B cell (primary cell): ENCODE measurements around the gene MARS1. TPM values are rescaled to one million over a fixed set of nuclear protein-coding genes. Genes with fewer than 3 reads are reported as not detected.

ENCODE experiments used
- ATAC-seq: fragments of 200-7000 bp; cut with Tn5 transposase; one replicate; pipeline ENCODE4 v1.10.0; 2021; ENCODE audit warnings: low read depth, mild to moderate bottlenecking, moderate number of reproducible peaks, moderate library complexity
- CTCF ChIA-PET: fragments of 350-600 bp; sonication (Branson Sonifier 250); formaldehyde crosslinking; loops from one replicate; lab custom pipeline; 2021; ENCODE audit warnings: antibody characterized with exemption, inconsistent platforms; lab: Charles Lee
- POLR2A ChIA-PET: fragments of 350-600 bp; sonication (Branson Sonifier 250); formaldehyde crosslinking; loops from one replicate; lab custom pipeline; 2021; ENCODE audit warnings: antibody characterized with exemption; lab: Charles Lee
- DNase-seq: peaks from one replicate; pipeline ENCODE4 v3.0.0; 2013
- H2AFZ ChIP-seq: 2 replicates; pipeline ENCODE4 v1.6.1; 2012; ENCODE audit warnings: mild to moderate bottlenecking, low read depth, low read length; ENCODE audit not compliant: insufficient read depth, poor library complexity, severe bottlenecking
- H3K27ac ChIP-seq, 2 donors: 1 replicate in 1 of 2; 2 replicates in 1 of 2; pipeline ENCODE4 v1.5.1; 2012 to 2013; ENCODE audit warnings: low read length in 2 of 2, mild to moderate bottlenecking in 2 of 2, moderate library complexity in 1 of 2
- H3K27me3 ChIP-seq, 4 experiments: fragments of 200-600 bp in 1 of 4; sonication (generic) in 1 of 4; replicated peaks in 1 of 4; 1 replicate in 2 of 4; 2 replicates in 2 of 4; pipeline versions ENCODE4 v1.6.1 to v1.7.0; 2013 to 2016; ENCODE audit warnings: low read length in 3 of 4, mild to moderate bottlenecking in 2 of 4, mixed read lengths in 1 of 4, moderate library complexity in 1 of 4; ENCODE audit not compliant: insufficient read depth in 4 of 4, control insufficient read depth in 3 of 4; ENCODE audit errors: control extremely low read depth in 1 of 4
- H3K36me3 ChIP-seq, 2 experiments: replicated peaks in 1 of 2; 1 replicate in 1 of 2; 2 replicates in 1 of 2; pipeline versions ENCODE4 v1.6.1 to v1.7.1; 2013; ENCODE audit warnings: low read length in 1 of 2; ENCODE audit not compliant: insufficient read depth in 2 of 2, control insufficient read depth in 1 of 2; ENCODE audit errors: control extremely low read depth in 1 of 2, extremely low read depth in 1 of 2
- H3K4me1 ChIP-seq, 2 donors: fragments of 200-600 bp in 1 of 2; sonication (generic) in 1 of 2; 1 replicate in 1 of 2; 2 replicates in 1 of 2; pipeline versions ENCODE4 v1.5.1 to v1.6.1; 2013 to 2017; ENCODE audit warnings: low read length in 2 of 2; ENCODE audit not compliant: control insufficient read depth in 2 of 2, insufficient read depth in 2 of 2
- H3K4me2 ChIP-seq: replicated peaks from 2 replicates; pipeline ENCODE3; 2012; ENCODE audit warnings: mild to moderate bottlenecking, low read depth, low read length; ENCODE audit not compliant: poor library complexity, severe bottlenecking
- H3K4me3 ChIP-seq, 5 experiments: fragments of 200-600 bp in 1 of 5; sonication (generic) in 1 of 5; 1 replicate in 3 of 5; 2 replicates in 2 of 5; pipeline versions ENCODE4 v1.5.1 to v1.7.0; 2011 to 2016; ENCODE audit warnings: low read length in 4 of 5, mild to moderate bottlenecking in 4 of 5, low read depth in 2 of 5, control low read depth in 1 of 5, moderate library complexity in 1 of 5; ENCODE audit not compliant: insufficient read depth in 1 of 5; ENCODE audit errors: control extremely low read depth in 1 of 5, extremely low read depth in 1 of 5
- H3K79me2 ChIP-seq: fragments of 200-600 bp; sonication (generic); one replicate; pipeline ENCODE4 v1.6.0; 2016; ENCODE audit warnings: low read length; ENCODE audit not compliant: control insufficient read depth, insufficient read depth
- H3K9ac ChIP-seq: fragments of 200-600 bp; sonication (generic); 2 replicates; pipeline ENCODE4 v1.6.1; 2017; ENCODE audit warnings: mild to moderate bottlenecking, low read length, moderate library complexity
- H3K9me3 ChIP-seq, 3 donors: one replicate each; pipeline versions ENCODE4 v1.6.1 to v1.7.1; 2013; ENCODE audit warnings: low read length in 2 of 3; ENCODE audit not compliant: control insufficient read depth in 2 of 3, insufficient read depth in 1 of 3; ENCODE audit errors: control extremely low read depth in 1 of 3
- H4K20me1 ChIP-seq: 2 replicates; pipeline ENCODE4 v1.6.0; 2012; ENCODE audit warnings: mild to moderate bottlenecking, low read length; ENCODE audit not compliant: insufficient read depth, control insufficient read depth, poor library complexity, severe bottlenecking
- H3K27ac Mint-ChIP-seq: one replicate; pipeline ENCODE4 v1.8.0; 2021; ENCODE audit warnings: mixed read lengths
- H3K27me3 Mint-ChIP-seq: one replicate; pipeline ENCODE4 v1.8.0; 2021; ENCODE audit warnings: mixed read lengths
- H3K4me1 Mint-ChIP-seq: one replicate; pipeline ENCODE4 v1.8.0; 2021; ENCODE audit warnings: mixed read lengths
- H3K4me3 Mint-ChIP-seq: one replicate; pipeline ENCODE4 v1.8.0; 2021; ENCODE audit warnings: mixed read lengths
- H3K9me3 Mint-ChIP-seq: one replicate; pipeline ENCODE4 v1.8.0; 2022; ENCODE audit warnings: mixed read lengths; ENCODE audit not compliant: insufficient read depth
- EZH2 ChIP-seq: IDR thresholded peaks from 2 replicates; pipeline ENCODE4 v1.6.1; 2012; ENCODE audit warnings: borderline replicate concordance, low read depth, mild to moderate bottlenecking, moderate library complexity, low read length; ENCODE audit not compliant: insufficient read depth, poor library complexity, severe bottlenecking
- WGBS: methylation state at CpG from one replicate; pipeline ENCODE4 v1.1.5; 2013; ENCODE audit warnings: missing lambda C conversion rate; ENCODE audit not compliant: insufficient coverage; 5-methylcytosine and 5-hydroxymethylcytosine counted together
- intact Hi-C: fragments of 100-400 bp; cut with micrococcal nuclease; formaldehyde crosslinking; loops from one replicate; pipeline ENCODE4 v1.10.0; 2022
- polyA plus RNA-seq: library from polyadenylated mRNA; depleted of rRNA; stranded (reverse); fragments of >200 nt; gene quantifications from 2 replicates; pipeline ENCODE4 v1.2.3, GENCODE V29; 2012
- total RNA-seq, 2 donors: library from RNA; stranded (reverse); fragments of 120-200 nt in 1 of 2; gene quantifications; 1 replicate in 1 of 2; 2 replicates in 1 of 2; pipeline versions ENCODE4 v1.2.3 to v1.2.4, GENCODE V29; 2013 to 2022
- TF ChIP-seq, protein P1 (sequence below): fragments of 200-600 bp; IDR thresholded peaks from one replicate; pipeline ENCODE4 v1.8.0; 2022; ENCODE audit warnings: antibody characterized with exemption, mild to moderate bottlenecking

Gene MARS1
- total and polyA plus RNA-seq, 2 donors (not counting 1 experiment from before 2014, with no cell fraction given), result 158 to 193 TPM

DNA sequence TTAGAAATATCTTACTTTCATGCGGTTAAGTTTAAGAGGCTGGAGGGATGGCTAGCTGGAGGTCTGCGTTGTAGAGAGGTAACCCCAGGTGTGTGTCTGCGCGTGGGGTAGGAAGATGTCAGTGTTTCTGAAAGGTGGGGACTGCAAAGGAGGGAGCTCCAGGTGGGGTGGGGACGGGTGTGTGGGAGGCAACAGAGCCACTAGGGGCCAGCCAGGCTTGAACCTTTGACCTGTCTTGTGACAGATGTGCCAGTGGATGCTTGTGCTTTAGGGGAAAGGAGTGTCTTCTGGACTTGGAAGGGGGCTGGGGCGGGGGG is 27.4 kb upstream of the MARS1 start:
- Histone ChIP-seq H3K9ac (peak overlapping the region; percentile 81), H3K4me2 (peak overlapping the region; percentile 94), H3K27me3 (no peaks in the 10 kb centered on the region), H3K4me1 (peaks cover 30 to 57% of the 10 kb centered on the region in 2 donors), H4K20me1 (no peaks in the 10 kb centered on the region), H3K4me3 (peak overlapping the region; percentile 33 to 93 (median 81)), H3K9me3 (no peaks in the 10 kb centered on the region), H3K36me3 (no peaks in the 10 kb centered on the region), H3K27ac (peak overlapping the region in 1 of 2 donors; percentile 0), H3K79me2 (peaks cover 6% of the 10 kb centered on the region), H2AFZ (peak overlapping the region; percentile 78)
- POLR2A ChIA-PET, result interaction anchor here (0.6 to 3.9 kb wide), 3 partner anchors 18 to 202 kb away, joined by 4 to 39 read pairs (median 4); partner anchors contain the start of genes ARHGAP9 and DDIT3
- TF ChIP-seq EZH2, result no peak
- TF ChIP-seq, protein P1, sequence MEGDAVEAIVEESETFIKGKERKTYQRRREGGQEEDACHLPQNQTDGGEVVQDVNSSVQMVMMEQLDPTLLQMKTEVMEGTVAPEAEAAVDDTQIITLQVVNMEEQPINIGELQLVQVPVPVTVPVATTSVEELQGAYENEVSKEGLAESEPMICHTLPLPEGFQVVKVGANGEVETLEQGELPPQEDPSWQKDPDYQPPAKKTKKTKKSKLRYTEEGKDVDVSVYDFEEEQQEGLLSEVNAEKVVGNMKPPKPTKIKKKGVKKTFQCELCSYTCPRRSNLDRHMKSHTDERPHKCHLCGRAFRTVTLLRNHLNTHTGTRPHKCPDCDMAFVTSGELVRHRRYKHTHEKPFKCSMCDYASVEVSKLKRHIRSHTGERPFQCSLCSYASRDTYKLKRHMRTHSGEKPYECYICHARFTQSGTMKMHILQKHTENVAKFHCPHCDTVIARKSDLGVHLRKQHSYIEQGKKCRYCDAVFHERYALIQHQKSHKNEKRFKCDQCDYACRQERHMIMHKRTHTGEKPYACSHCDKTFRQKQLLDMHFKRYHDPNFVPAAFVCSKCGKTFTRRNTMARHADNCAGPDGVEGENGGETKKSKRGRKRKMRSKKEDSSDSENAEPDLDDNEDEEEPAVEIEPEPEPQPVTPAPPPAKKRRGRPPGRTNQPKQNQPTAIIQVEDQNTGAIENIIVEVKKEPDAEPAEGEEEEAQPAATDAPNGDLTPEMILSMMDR, result no peak
- peak overlapping the region; percentile 92 for H3K4me3 Mint-ChIP-seq
- ATAC-seq (no peak), DNase-seq (peak; percentile 66)
- H3K27me3 Mint-ChIP-seq, result no peaks in the 10 kb centered on the region
- H3K27ac Mint-ChIP-seq, result peak overlapping the region; percentile 67
- CTCF ChIA-PET, result interaction anchor here (0.6 to 7.6 kb wide), 9 partner anchors 10 to 221 kb away, joined by 3 to 166 read pairs (median 3); partner anchors contain the start of genes ARHGAP9 and MARS1
- 3% methylated on average over 5 of the region's 6 CpGs for WGBS
- H3K4me1 Mint-ChIP-seq, result peaks cover 52% of the 10 kb centered on the region
- H3K9me3 Mint-ChIP-seq, result no peaks in the 10 kb centered on the region
- intact Hi-C loops, result no loop called here

DNA sequence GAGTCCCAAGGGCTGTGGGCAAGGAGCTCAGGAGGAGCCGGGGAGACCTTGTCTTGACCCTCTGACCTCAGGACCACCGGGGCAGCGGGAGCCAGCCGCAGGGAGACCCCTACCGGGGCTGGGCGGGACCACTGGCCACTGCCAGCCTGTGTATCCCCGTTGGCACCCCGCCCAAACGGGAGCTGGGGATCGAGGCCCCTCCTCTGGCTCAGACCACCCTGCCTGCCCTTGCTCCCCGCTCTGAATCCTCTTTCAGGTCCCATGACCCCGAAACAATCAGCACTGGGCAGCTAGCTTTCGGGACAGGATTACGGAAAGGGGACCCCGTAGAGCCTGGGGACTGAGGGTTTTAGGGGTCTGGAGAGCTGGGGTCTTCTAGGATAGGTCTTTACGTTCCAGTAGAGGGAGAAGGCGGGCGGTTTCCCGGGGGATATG is 27.0 kb upstream of the MARS1 start:
- Histone ChIP-seq H4K20me1 (no peaks in the 10 kb centered on the region), H3K9ac (peak overlapping the region; percentile 81), H3K36me3 (no peaks in the 10 kb centered on the region), H3K4me1 (peaks cover 28 to 53% of the 10 kb centered on the region in 2 donors), H3K27ac (peak overlapping the region in 1 of 2 donors; percentile 25), H2AFZ (peak overlapping the region; percentile 67), H3K79me2 (peaks cover 6% of the 10 kb centered on the region), H3K27me3 (no peaks in the 10 kb centered on the region), H3K4me2 (peak overlapping the region; percentile 94), H3K9me3 (no peaks in the 10 kb centered on the region), H3K4me3 (peak overlapping the region in 4 of 5 experiments; percentile 58 to 93 (median 86))
- POLR2A ChIA-PET, result interaction anchor here (1.2 to 3.9 kb wide), 2 partner anchors 18 to 59 kb away, joined by 4 to 39 read pairs; partner anchors contain the start of genes ARHGAP9 and DDIT3
- DNase-seq, result peak; percentile 50
- Mint-ChIP-seq H3K9me3 (no peaks in the 10 kb centered on the region), H3K27ac (peak overlapping the region; percentile 67), H3K4me1 (peaks cover 49% of the 10 kb centered on the region), H3K4me3 (peak overlapping the region; percentile 92), H3K27me3 (no peaks in the 10 kb centered on the region)
- CTCF ChIA-PET, result interaction anchor here (0.6 to 7.6 kb wide), 7 partner anchors 15 to 222 kb away, joined by 3 to 166 read pairs (median 3); partner anchors contain the start of gene ARHGAP9
- TF ChIP-seq, protein P1, result no peak
- TF ChIP-seq EZH2, result no peak
- no peak for ATAC-seq
- intact Hi-C loops, result no loop called here
- 3% methylated on average over 14 of the region's 19 CpGs for WGBS
